ENCODE data around the gene FOXJ3. TPM values are rescaled to one million over a fixed set of nuclear protein-coding genes. Genes with fewer than 3 reads are reported as not detected.

The FOXJ3 gene
- total and polyA plus RNA-seq, 2 donors from 2014 or later = 11.8 to 45.5 TPM

DNA sequence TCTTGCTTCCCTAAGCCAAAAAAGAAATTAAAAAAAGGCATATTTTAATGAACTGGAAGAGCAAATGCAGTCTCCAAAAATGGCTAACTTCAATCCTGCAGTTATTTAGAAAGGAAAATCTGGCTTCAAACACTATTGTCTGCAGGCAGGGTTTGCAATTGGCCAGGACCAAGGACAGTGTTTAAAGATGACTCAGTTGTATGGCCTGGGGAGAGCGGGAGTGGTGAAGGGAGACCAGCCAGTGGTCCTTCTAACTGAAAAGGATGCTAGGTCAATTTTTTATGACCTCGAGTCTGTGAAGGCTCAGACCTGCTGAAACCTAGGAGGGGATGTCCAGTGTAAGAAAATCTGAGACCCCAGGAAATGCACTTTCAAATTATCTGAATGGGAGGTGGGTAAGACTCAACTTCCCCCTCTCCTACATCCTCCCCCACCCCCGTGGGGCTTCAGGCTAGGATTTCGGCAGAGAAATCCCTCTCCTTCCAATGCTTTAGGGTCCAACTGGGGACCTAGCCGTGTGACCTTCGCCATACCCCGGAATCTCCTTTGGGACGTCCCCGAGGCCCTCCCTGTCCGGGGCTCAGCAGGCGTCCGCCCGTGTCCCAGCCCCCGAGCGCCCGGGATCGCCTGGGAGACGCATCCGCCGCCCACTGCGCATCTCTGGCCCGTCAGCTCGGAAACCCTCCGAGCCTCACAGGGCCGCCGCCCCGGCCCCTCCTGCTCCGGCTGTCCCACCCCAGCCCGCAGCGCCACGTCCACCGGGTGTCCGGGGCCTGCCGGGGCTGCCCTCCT, 45.0 kb upstream of the FOXJ3 start:
- H3K9me3 ChIP-seq (ENCODE audit: control insufficient read depth in 2 of 3, insufficient read depth in 1 of 3, low read length in 3 of 3) = no peaks in the 10 kb centered on the region
- H3K4me3 ChIP-seq (ENCODE audit: low read length in 3 of 3) = peak overlapping the region in 2 of 3 donors; percentile 18 to 40
- H3K9ac ChIP-seq (ENCODE audit: low read length in 3 of 3) = no peak overlapping the region
- H3K27ac ChIP-seq (ENCODE audit: low read depth in 2 of 2, low read length in 2 of 2) = no peak overlapping the region
- no peaks in the 10 kb centered on the region for H3K36me3 ChIP-seq (ENCODE audit: control insufficient read depth in 2 of 3, insufficient read depth in 3 of 3, low read length in 3 of 3)
- DNase-seq (peak; percentile 21 to 68 (median 46)), FAIRE-seq (no peak)
- peaks cover 6% of the 10 kb centered on the region for H3K27me3 ChIP-seq (ENCODE audit: control insufficient read depth, insufficient read depth, low read length)
- TF ChIP-seq, protein P1, sequence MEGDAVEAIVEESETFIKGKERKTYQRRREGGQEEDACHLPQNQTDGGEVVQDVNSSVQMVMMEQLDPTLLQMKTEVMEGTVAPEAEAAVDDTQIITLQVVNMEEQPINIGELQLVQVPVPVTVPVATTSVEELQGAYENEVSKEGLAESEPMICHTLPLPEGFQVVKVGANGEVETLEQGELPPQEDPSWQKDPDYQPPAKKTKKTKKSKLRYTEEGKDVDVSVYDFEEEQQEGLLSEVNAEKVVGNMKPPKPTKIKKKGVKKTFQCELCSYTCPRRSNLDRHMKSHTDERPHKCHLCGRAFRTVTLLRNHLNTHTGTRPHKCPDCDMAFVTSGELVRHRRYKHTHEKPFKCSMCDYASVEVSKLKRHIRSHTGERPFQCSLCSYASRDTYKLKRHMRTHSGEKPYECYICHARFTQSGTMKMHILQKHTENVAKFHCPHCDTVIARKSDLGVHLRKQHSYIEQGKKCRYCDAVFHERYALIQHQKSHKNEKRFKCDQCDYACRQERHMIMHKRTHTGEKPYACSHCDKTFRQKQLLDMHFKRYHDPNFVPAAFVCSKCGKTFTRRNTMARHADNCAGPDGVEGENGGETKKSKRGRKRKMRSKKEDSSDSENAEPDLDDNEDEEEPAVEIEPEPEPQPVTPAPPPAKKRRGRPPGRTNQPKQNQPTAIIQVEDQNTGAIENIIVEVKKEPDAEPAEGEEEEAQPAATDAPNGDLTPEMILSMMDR (IDR thresholded peaks at IDR 0.05; ENCODE audit: borderline replicate concordance, extremely low read depth, insufficient read depth) = no peak
- intact Hi-C loops (cut with DNase I) = no loop called here
- H3K4me1 ChIP-seq (ENCODE audit: control insufficient read depth in 2 of 3, insufficient read depth in 2 of 3, low read depth in 1 of 3, low read length in 3 of 3) = peaks cover 0 to 7% (median 0%) of the 10 kb centered on the region in 3 donors

DNA sequence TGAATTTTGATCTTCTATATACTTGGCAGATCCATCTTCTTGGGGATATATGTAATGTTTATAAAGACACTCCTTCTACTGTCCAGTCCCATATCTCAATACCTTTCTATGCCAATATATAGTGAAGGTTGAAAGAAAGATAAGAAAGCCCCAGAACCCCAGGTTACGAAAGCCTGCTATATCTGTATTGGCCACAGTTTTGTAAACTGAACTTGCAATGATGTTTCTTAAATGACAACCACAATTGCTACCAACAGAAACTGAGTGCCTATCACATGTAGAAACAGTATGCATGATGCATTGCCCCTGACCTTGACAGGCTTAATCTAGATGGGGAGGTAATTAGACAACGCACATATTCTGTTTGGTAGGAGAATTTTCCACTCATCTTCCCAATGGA, 37.8 kb upstream of the FOXJ3 start:
- intact Hi-C loops (cut with DNase I) = no loop called here
- no peak overlapping the region for H3K27ac ChIP-seq (ENCODE audit: low read depth in 2 of 2, low read length in 2 of 2)
- H3K9ac ChIP-seq (ENCODE audit: low read length in 3 of 3) = no peak overlapping the region
- FAIRE-seq (no peak), DNase-seq (no peak)
- H3K4me3 ChIP-seq (ENCODE audit: low read length in 3 of 3) = no peak overlapping the region
- TF ChIP-seq, protein P1 (IDR thresholded peaks at IDR 0.05; ENCODE audit: borderline replicate concordance, extremely low read depth, insufficient read depth) = no peak
- H3K27me3 ChIP-seq (ENCODE audit: control insufficient read depth, insufficient read depth, low read length) = no peaks in the 10 kb centered on the region
- peaks cover 0 to 8% (median 3%) of the 10 kb centered on the region in 3 donors for H3K4me1 ChIP-seq (ENCODE audit: control insufficient read depth in 2 of 3, insufficient read depth in 2 of 3, low read depth in 1 of 3, low read length in 3 of 3)
- no peaks in the 10 kb centered on the region for H3K9me3 ChIP-seq (ENCODE audit: control insufficient read depth in 2 of 3, insufficient read depth in 1 of 3, low read length in 3 of 3)
- no peaks in the 10 kb centered on the region for H3K36me3 ChIP-seq (ENCODE audit: control insufficient read depth in 2 of 3, insufficient read depth in 3 of 3, low read length in 3 of 3)

DNA sequence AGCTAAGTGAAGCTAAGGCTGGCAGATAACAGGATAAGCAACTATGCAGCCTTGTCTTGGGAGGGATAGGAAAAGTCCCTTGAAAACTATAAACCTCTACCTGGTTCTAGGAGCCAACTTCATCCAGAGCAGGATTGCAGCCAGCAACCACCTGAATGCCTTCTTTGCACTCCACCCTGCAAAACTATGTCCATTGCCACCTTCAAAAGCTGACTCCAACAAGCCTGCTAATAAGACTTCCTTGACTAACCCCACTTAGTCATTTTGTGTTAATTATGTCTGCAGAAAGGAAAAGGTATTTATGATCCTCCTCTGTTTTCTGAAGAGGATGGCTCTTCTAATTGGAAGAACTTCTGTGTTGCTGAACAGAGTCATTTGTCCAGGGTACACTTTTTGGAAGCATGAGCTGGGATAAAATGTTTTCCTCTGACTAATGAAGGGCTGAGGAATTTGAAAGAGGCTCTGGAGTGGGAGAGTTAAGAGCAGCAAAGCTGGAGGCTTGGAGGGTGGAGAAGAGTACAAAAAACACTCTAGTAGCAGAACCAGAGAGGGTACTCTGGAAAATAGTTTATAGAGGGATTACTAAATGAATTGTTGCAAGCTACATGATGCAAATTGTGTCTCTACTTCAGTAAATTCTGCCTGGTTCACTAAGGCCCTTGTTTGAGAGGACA, 36.0 kb upstream of the FOXJ3 start:
- Histone ChIP-seq H3K27me3 (ENCODE audit: control insufficient read depth, insufficient read depth, low read length) (no peaks in the 10 kb centered on the region), H3K27ac (ENCODE audit: low read depth in 2 of 2, low read length in 2 of 2) (no peak overlapping the region), H3K36me3 (ENCODE audit: control insufficient read depth in 2 of 3, insufficient read depth in 3 of 3, low read length in 3 of 3) (no peaks in the 10 kb centered on the region), H3K4me3 (ENCODE audit: low read length in 3 of 3) (no peak overlapping the region), H3K9me3 (ENCODE audit: control insufficient read depth in 2 of 3, insufficient read depth in 1 of 3, low read length in 3 of 3) (no peaks in the 10 kb centered on the region), H3K4me1 (ENCODE audit: control insufficient read depth in 2 of 3, insufficient read depth in 2 of 3, low read depth in 1 of 3, low read length in 3 of 3) (peaks cover 0 to 8% (median 3%) of the 10 kb centered on the region in 3 donors), H3K9ac (ENCODE audit: low read length in 3 of 3) (no peak overlapping the region)
- TF ChIP-seq, protein P1 (IDR thresholded peaks at IDR 0.05; ENCODE audit: borderline replicate concordance, extremely low read depth, insufficient read depth) = no peak
- FAIRE-seq = no peak
- no peak for DNase-seq
- intact Hi-C loops (cut with DNase I) = no loop called here
